CD14-positive monocyte (primary cell): Measurements from ENCODE around the gene CNTN3. TPM values are rescaled to one million over a fixed set of nuclear protein-coding genes. Genes with fewer than 3 reads are reported as not detected.

ENCODE experiments used
- DNase-seq, 3 donors: peaks; one replicate each; pipeline ENCODE4 v3.0.0-alpha.2; 2011 to 2022
- H2AFZ ChIP-seq: 2 replicates; pipeline ENCODE4 v1.6.0; 2012; ENCODE audit warnings: mild to moderate bottlenecking, low read depth, low read length, inconsistent platforms; ENCODE audit not compliant: insufficient read depth, poor library complexity, severe bottlenecking
- H3K27ac ChIP-seq, 2 donors: 1 replicate in 1 of 2; 2 replicates in 1 of 2; pipeline ENCODE4 v1.5.1; 2012 to 2013; ENCODE audit warnings: low read length in 2 of 2, control low read depth in 1 of 2, inconsistent platforms in 1 of 2, low read depth in 1 of 2, mild to moderate bottlenecking in 1 of 2
- H3K27me3 ChIP-seq, 2 donors: one replicate each; pipeline versions ENCODE4 v1.6.0 to v1.6.1; 2011 to 2013; ENCODE audit warnings: low read length in 2 of 2; ENCODE audit not compliant: control insufficient read depth in 2 of 2, insufficient read depth in 2 of 2
- H3K36me3 ChIP-seq, 2 donors: replicated peaks in 1 of 2; 1 replicate in 1 of 2; 2 replicates in 1 of 2; pipeline versions ENCODE4 v1.5.1 to v1.6.1; 2012 to 2013; ENCODE audit warnings: low read length in 2 of 2, control low read depth in 1 of 2, inconsistent platforms in 1 of 2, mild to moderate bottlenecking in 1 of 2; ENCODE audit not compliant: insufficient read depth in 2 of 2, control insufficient read depth in 1 of 2
- H3K4me1 ChIP-seq, 2 donors: 1 replicate in 1 of 2; 2 replicates in 1 of 2; pipeline versions ENCODE4 v1.5.1 to v1.6.1; 2012 to 2013; ENCODE audit warnings: low read length in 2 of 2, control low read depth in 1 of 2, inconsistent platforms in 1 of 2, mild to moderate bottlenecking in 1 of 2, moderate library complexity in 1 of 2; ENCODE audit not compliant: insufficient read depth in 2 of 2, control insufficient read depth in 1 of 2
- H3K4me2 ChIP-seq: replicated peaks from 2 replicates; pipeline ENCODE3; 2012; ENCODE audit warnings: low read length, moderate library complexity, mild to moderate bottlenecking; ENCODE audit not compliant: poor library complexity, severe bottlenecking; ENCODE audit errors: extremely low read depth
- H3K4me3 ChIP-seq, 3 experiments: fragments of 200-600 bp in 1 of 3; sonication (generic) in 1 of 3; replicated peaks in 1 of 3; 1 replicate in 2 of 3; 2 replicates in 1 of 3; pipeline ENCODE4 v1.5.1; 2011 to 2013; ENCODE audit warnings: low read length in 3 of 3, mild to moderate bottlenecking in 3 of 3, control low read depth in 2 of 3, low read depth in 2 of 3, inconsistent platforms in 1 of 3, moderate library complexity in 1 of 3
- H3K79me2 ChIP-seq: 2 replicates; pipeline ENCODE4 v1.6.0; 2012; ENCODE audit warnings: mild to moderate bottlenecking, control low read depth, inconsistent platforms, low read length, moderate library complexity; ENCODE audit not compliant: insufficient read depth
- H3K9ac ChIP-seq: 2 replicates; pipeline ENCODE4 v1.6.0; 2017; ENCODE audit warnings: low read length, mild to moderate bottlenecking; ENCODE audit not compliant: insufficient read depth, poor library complexity, severe bottlenecking
- H3K9me3 ChIP-seq, 2 donors: replicated peaks in 1 of 2; 1 replicate in 1 of 2; 2 replicates in 1 of 2; pipeline versions ENCODE4 v1.5.1 to v1.6.1; 2012 to 2013; ENCODE audit warnings: low read length in 2 of 2, control low read depth in 1 of 2; ENCODE audit not compliant: control insufficient read depth in 1 of 2, insufficient read depth in 1 of 2
- H4K20me1 ChIP-seq: 2 replicates; pipeline ENCODE4 v1.6.0; 2012; ENCODE audit warnings: mild to moderate bottlenecking, low read length, control low read depth, moderate library complexity; ENCODE audit not compliant: insufficient read depth
- H3K27ac Mint-ChIP-seq, 7 donors: one replicate each; pipeline ENCODE4 v1.8.0; 2020; ENCODE audit warnings: mild to moderate bottlenecking in 7 of 7, mixed read lengths in 7 of 7, moderate library complexity in 6 of 7, inconsistent platforms in 2 of 7
- H3K27me3 Mint-ChIP-seq, 3 donors: one replicate each; pipeline ENCODE4 v1.8.0; 2021 to 2022; ENCODE audit warnings: low read depth in 3 of 3, mild to moderate bottlenecking in 3 of 3, mixed read lengths in 3 of 3, moderate library complexity in 3 of 3, inconsistent platforms in 1 of 3
- H3K36me3 Mint-ChIP-seq, 2 donors: one replicate each; pipeline ENCODE4 v1.8.0; 2020; ENCODE audit warnings: mixed read lengths in 2 of 2, inconsistent platforms in 1 of 2, mild to moderate bottlenecking in 1 of 2
- H3K4me1 Mint-ChIP-seq: one replicate; pipeline ENCODE4 v1.8.0; 2020; ENCODE audit warnings: mild to moderate bottlenecking, mixed read lengths
- H3K4me3 Mint-ChIP-seq, 2 donors: one replicate each; pipeline ENCODE4 v1.8.0; 2020; ENCODE audit warnings: mild to moderate bottlenecking in 2 of 2, mixed read lengths in 2 of 2, moderate library complexity in 1 of 2
- H3K9me3 Mint-ChIP-seq, 7 donors: one replicate each; pipeline ENCODE4 v1.8.0; 2020 to 2022; ENCODE audit warnings: mixed read lengths in 7 of 7, mild to moderate bottlenecking in 6 of 7, moderate library complexity in 6 of 7, inconsistent platforms in 2 of 7
- CTCF ChIP-seq: fragments of 200-600 bp; IDR thresholded peaks from one replicate; pipeline ENCODE4 v1.8.0; 2022; ENCODE audit warnings: antibody characterized with exemption, mild to moderate bottlenecking
- WGBS: methylation state at CpG from one replicate; pipeline ENCODE4 v1.1.5; 2013; ENCODE audit warnings: missing lambda C conversion rate; ENCODE audit not compliant: insufficient coverage; 5-methylcytosine and 5-hydroxymethylcytosine counted together
- intact Hi-C, 2 donors: fragments of 100-400 bp; cut with micrococcal nuclease; formaldehyde crosslinking; loops; one replicate each; pipeline versions ENCODE4 v1.15.0 to v1.15.1; 2023
- polyA plus RNA-seq, 3 donors: library from polyadenylated mRNA; depleted of rRNA in 1 of 3; unstranded in 2 of 3; stranded (reverse) in 1 of 3; fragments of 300-500 nt in 2 of 3; fragments of >200 nt in 1 of 3; fragmentation: Illumina TruSeq in 2 of 3; gene quantifications; 1 replicate in 2 of 3; 2 replicates in 1 of 3; pipeline ENCODE4 v1.2.3, GENCODE V29; 2012 to 2021

CNTN3 gene
- polyA plus RNA-seq, 3 donors, result not detected

- Histone ChIP-seq H2AFZ (no peak overlapping the region), H3K27ac (no peak overlapping the region), H3K9ac (no peak overlapping the region), H3K4me1 (no peaks in the 10 kb centered on the region), H3K36me3 (no peaks in the 10 kb centered on the region), H3K9me3 (no peaks in the 10 kb centered on the region), H3K27me3 (no peaks in the 10 kb centered on the region), H3K4me2 (no peak overlapping the region), H4K20me1 (no peaks in the 10 kb centered on the region), H3K79me2 (no peaks in the 10 kb centered on the region), H3K4me3 (no peak overlapping the region)
- H3K36me3 Mint-ChIP-seq, result no peaks in the 10 kb centered on the region
- WGBS, result no CpG with 5 or more reads among the region's 2 CpGs
- no peaks in the 10 kb centered on the region for H3K27me3 Mint-ChIP-seq
- H3K9me3 Mint-ChIP-seq, result peaks cover 0 to 8% (median 3%) of the 10 kb centered on the region in 7 donors
- intact Hi-C loops, result no loop called here
- no peak for DNase-seq
- no peak overlapping the region for H3K27ac Mint-ChIP-seq
- no peak for TF ChIP-seq CTCF
- no peaks in the 10 kb centered on the region for H3K4me1 Mint-ChIP-seq
- H3K4me3 Mint-ChIP-seq, result no peak overlapping the region
Observed at GRCh38 chr3:74601793-74602192, 12.7 kb downstream of the CNTN3 start.

GRCh38 chr3:74599564-74599963 is 14.9 kb downstream of the CNTN3 start:
- WGBS, result no CpG with 5 or more reads among the region's 2 CpGs
- no peak overlapping the region for H3K4me3 ChIP-seq
- no peaks in the 10 kb centered on the region for H3K36me3 ChIP-seq
- no peaks in the 10 kb centered on the region for H3K27me3 ChIP-seq
- H3K9ac ChIP-seq, result no peak overlapping the region
- no peaks in the 10 kb centered on the region for H3K27me3 Mint-ChIP-seq
- no peak overlapping the region for H3K27ac ChIP-seq
- H3K9me3 ChIP-seq, result no peaks in the 10 kb centered on the region
- H2AFZ ChIP-seq, result no peak overlapping the region
- peaks cover 0 to 8% (median 3%) of the 10 kb centered on the region in 7 donors for H3K9me3 Mint-ChIP-seq
- no peak overlapping the region for H3K4me2 ChIP-seq
- H4K20me1 ChIP-seq, result no peaks in the 10 kb centered on the region
- H3K4me3 Mint-ChIP-seq, result no peak overlapping the region
- H3K27ac Mint-ChIP-seq, result no peak overlapping the region
- no peaks in the 10 kb centered on the region for H3K79me2 ChIP-seq
- no peaks in the 10 kb centered on the region for H3K4me1 ChIP-seq
- H3K36me3 Mint-ChIP-seq, result no peaks in the 10 kb centered on the region
- no peak for DNase-seq
- H3K4me1 Mint-ChIP-seq, result no peaks in the 10 kb centered on the region
- no peak for TF ChIP-seq CTCF
- intact Hi-C loops, result no loop called here
